HG03457 (cell line): ENCODE data around the gene ALDH1A2.

Experiments used
- ATAC-seq: cut with Tn5 transposase; IDR thresholded peaks from one replicate; pipeline ENCODE4 v1.9.1; 2021; ENCODE audit warnings: moderate number of reproducible peaks; ENCODE audit not compliant: unreplicated experiment

ALDH1A2 gene

DNA sequence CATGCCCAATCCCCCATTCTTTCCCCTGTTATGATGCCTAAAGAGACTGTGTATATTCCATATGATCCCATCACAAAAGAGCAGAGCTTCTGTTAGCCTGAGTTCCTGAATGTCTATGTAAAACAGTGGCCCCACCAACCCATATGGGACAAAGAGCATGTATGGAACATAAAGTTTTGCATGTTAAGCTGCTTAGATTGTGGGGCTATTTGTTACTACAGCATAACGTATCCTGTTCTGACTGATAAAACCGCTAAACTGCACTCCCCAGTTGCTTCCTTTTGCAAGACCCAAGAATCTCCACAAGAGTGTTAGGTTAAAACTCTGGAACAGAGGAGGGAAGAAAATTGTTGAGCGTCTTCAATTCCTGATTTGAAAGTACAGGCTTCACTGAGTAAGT lies 154.8 kb downstream of the ALDH1A2 start:
- no peak for ATAC-seq

DNA sequence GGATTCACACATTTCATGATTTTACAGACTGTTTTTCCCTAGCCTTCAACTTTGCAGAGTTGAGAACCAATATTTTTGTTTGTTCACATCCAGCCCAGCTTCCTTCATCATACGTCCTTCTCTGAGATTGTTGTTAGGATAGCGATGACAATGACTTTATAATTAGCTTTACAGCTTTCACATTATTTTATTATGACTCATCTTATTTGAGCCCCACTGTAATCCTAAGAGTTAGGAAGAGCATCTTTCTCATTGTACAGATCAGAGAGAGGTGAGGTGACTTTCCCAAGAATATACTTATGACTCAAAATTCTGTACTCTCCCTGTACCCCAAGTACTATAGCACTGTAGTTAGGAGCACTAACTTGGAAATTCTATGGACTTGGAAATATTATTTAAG lies 156.1 kb downstream of the ALDH1A2 start:
- ATAC-seq: no peak

DNA sequence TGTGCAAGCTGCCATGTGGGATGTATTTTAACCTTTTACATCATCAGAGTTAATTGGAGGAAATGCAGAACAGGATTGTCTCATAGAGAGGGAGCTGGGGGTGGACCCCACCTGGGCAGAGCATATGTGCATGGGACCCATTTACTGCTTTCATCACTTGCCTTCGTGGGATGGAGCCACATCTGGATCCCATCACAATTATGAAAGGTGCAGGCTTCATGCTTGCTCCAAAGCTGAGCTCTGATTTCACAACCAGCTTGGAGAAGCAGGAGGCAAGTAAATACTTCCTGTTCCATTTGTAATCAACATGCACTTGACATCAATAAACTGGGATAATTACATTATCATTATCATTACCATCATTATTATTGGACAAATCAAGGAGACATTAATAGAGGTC lies 161.9 kb downstream of the ALDH1A2 start:
- no peak for ATAC-seq
